Vagina (tissue), 2 donors: ENCODE results near the gene EML6.

Experiments used
- CTCF ChIP-seq, 3 experiments: fragments of 450-650 bp in 2 of 3; fragments of 200-600 bp in 1 of 3; sonication (generic) in 1 of 3; IDR thresholded peaks; one replicate each; pipeline ENCODE4 v1.5.1; 2017 to 2019; ENCODE audit warnings: antibody characterized with exemption in 3 of 3, mild to moderate bottlenecking in 2 of 3, moderate library complexity in 2 of 3
- POLR2AphosphoS5 ChIP-seq, 2 donors: sonication (generic); formaldehyde crosslinking; IDR thresholded peaks; one replicate each; pipeline ENCODE4 v1.9.0; 2017; ENCODE audit warnings: antibody characterized with exemption in 2 of 2, mild to moderate bottlenecking in 2 of 2, low read depth in 1 of 2; ENCODE audit not compliant: insufficient read depth in 1 of 2

- no peak for TF ChIP-seq POLR2AphosphoS5 (IDR thresholded peaks at IDR 0.05; ENCODE audit: insufficient read depth in 1 of 2, low read depth in 1 of 2)
- TF ChIP-seq CTCF (IDR thresholded peaks at IDR 0.05), result no peak
Observed at GRCh38 chr2:54855434-54855833, 132.0 kb downstream of the EML6 start.
